HG03159 (cell line): ENCODE measurements around the gene FNIP2.

Experiments used
- ATAC-seq: cut with Tn5 transposase; IDR thresholded peaks from one replicate; pipeline ENCODE4 v1.9.1; 2021; ENCODE audit warnings: mild to moderate bottlenecking, moderate library complexity; ENCODE audit not compliant: unreplicated experiment

The FNIP2 gene

DNA sequence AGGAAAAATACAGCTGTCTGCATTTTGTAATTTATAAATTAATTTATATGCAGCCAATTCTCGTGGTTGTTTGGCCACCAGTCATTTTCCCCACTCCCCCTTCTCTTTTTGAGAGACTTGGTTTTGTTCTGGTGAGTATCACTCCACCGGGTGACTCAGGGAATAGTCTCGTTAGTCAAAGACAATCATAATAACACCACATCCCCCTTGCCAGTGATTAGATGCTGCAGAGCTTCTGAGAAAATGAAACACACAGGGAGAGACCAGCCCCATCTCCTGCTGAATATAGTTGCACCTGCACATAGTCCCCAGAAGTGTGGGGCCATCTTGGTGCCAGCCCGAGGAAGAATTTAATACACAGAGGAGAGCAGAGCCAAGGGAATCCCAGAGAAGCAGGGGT lies 8.0 kb upstream of the FNIP2 start:
- ATAC-seq = no peak

DNA sequence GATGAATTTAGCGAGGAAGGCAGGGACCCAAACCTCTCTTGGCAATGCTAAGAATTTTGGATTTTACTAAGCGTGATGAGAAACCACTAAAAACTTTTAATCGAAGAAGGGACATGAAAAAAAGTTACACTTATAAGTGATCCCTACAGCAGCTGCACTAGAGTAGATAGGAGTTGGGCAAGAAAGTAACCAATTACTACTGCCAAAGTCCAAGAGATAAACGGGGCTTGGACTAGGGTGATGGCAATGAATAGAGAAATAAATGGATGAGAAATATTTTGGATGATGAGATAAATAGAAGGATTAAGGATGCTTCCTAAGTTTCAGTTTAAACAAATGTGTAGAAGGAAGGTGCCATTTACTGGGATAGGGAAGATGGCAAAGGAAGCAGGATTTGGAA lies 6.3 kb upstream of the FNIP2 start:
- no peak for ATAC-seq

DNA sequence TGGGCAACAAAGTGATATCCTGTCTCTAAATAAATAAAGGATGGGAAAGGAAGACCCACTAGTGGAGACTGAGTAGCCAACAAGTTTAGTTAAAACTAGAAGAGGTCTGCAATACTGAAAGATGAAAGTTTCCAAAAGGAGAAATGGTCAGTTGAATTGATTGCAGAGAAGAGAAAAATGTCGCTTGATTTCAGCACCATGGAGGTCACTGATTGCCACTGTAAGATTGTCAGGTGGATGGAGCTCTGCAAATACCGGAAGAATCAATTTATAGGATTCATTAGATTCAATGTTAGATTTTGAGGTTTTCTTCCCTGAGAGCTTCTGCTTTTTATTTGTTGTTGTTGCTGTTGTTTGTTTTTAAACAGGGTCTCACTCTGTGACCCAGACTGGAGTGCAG lies 5.4 kb upstream of the FNIP2 start:
- no peak for ATAC-seq

DNA sequence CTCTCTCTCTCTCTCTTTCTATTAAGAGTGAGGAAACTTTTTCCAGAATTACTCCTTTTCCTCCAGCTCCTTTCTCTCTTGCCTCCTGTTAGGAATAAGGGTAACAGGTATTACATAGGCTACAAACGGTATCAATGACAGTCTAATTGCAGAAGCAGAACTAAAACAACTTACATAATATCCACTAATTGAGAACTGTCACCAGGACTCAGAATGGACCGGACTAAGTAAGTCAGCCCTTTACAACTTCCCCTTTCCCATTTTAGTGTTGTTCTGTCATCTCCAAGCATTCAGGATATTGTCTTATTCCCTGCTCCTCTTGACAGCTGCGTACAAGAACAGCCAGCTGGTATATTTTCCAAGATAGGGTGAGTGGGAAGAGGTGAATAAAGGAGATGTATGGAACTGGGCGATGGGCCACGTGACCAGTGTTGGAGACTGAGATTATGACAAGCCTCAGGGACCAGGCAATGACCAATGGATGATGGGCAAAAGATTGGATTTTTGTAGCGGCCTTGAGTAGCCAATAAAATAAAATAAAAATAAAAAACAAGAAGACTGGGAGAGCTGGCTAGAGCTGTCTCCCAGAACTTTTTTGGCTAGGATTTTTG lies 2.3 kb upstream of the FNIP2 start:
- ATAC-seq = no peak

DNA sequence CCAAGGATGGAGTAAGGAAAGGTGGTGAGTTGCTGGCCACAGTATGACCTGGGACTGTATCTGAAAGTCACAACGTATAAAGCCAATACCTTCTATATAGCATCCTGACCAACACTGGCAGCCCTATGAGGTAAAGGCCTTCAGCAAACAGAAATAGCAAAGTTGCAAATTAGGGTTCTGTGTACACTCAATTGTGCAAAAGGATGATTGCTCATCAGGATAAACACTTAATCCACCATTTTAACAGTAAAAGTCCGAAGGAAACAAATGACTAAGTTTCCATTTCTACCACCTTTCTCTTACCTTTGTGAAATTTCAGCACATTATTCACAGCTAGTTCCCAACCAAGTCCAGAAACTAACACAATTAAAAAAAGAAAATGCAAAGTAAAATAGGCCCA lies 1.4 kb upstream of the FNIP2 start:
- no peak for ATAC-seq

DNA sequence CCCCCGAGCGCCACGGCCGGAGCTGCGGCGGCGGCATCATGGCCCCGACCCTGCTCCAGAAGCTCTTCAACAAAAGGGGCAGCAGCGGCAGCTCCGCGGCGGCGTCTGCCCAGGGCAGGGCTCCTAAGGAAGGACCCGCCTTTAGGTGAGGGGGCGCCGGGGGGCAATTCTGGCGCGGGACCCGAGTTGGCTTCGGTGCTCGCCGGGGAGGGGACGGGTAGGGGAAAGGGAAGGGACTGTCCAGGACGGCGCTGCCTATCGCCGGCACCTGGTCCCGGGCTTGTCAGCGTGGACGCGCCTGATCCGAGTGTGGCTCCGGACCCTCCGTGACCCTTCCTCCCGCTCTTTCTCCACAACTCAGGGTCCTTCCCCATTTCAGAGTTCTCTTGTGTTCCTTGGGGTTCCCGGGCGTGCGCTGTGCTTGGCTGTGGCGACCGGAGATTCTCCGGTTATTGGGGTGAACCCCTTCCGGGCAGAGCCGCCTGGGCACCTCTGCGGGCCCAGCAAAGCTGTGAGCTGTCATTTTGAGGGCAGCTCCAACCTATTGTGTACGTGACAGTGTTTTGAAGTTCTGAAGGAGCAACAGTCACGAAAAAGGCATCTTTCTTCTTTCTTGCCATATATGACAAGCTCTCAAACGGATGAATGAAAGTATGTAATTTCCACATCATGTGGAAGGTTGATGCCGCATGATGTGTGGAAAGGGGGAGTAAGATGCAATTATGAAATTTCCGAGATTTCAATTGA lies 522 bp downstream of the FNIP2 start:
- ATAC-seq = peak; percentile 28

DNA sequence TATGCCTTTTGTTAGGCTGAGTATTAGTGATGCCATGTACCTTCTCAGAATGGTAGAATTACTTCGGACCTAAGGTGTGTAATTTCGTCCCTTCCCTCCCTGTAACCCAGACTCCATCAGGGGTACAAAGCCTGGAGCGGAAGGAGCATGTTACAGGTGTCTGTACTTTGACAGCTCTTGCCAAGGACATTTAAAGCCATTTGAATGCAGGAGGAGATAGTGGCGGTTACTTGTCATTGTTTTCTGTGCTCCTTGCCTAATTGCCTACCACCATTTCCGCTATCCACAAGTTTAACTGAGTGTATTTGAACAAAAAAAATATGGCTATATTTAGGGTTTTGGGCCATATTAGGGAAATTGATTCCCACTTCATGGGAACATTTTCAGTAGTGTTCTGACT lies 1.8 kb downstream of the FNIP2 start:
- no peak for ATAC-seq

DNA sequence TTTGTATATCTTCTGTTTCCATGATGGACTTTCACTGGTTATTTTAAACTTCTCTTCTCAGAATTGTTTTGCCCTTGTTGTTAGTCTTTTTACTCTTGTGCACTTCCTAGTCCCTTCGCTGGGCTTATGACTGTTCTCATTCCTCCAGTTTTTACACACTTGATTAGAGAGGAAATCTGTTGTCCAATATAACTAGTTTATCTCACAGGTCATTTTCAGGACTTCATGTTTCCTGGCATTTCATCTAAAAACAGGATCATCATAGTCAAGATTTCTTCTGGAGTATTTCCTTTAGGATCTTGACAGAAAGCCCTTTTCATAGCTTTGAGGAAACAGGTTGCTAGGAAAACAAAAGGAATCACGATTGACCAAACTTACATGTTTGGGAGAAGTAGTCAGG lies 3.0 kb downstream of the FNIP2 start:
- ATAC-seq = no peak

DNA sequence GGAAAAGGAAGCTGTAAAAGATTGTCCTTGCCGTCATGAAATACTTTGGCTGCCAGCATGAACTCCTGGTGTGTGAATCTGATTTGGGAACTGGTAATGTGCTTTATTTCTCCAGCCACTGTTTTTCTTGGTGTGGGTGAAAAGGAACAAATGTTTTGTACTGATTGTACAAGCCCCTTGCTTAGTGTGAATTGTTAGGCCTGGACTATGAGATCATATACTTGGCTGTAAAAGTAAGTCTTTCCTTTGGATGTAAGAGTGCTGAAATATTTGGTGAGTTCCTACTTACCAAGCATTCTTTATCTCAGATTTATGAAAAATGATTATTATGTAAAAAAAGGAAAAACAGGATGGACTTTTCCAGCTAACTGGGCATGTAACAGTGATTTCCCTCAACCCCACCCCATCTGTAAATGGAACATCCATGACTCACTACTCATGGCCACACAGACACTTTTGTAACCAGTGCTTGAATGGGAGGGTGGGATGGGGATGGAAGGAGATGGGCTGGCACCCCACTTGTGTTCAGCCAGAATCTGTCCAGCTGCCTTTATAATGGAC lies 6.3 kb downstream of the FNIP2 start:
- no peak for ATAC-seq

DNA sequence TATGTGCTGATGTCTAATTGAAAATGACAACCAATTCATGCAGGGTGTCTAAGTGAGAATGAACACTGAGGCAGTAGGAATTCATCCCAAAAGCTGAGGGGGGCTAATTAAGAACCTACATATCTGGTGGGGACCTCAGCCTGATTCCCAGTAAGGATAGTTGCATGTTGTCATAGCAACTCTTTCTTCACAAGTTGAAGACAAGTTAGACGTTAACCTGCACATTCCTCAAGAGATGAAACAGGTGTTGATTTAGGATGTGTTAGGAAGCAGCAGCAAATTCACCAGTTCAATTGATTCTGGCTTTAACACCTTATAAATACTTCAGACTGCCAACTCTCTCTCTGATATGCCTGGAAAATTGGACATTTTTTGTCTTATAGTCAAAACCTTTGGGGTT lies 7.3 kb downstream of the FNIP2 start:
- ATAC-seq = no peak

DNA sequence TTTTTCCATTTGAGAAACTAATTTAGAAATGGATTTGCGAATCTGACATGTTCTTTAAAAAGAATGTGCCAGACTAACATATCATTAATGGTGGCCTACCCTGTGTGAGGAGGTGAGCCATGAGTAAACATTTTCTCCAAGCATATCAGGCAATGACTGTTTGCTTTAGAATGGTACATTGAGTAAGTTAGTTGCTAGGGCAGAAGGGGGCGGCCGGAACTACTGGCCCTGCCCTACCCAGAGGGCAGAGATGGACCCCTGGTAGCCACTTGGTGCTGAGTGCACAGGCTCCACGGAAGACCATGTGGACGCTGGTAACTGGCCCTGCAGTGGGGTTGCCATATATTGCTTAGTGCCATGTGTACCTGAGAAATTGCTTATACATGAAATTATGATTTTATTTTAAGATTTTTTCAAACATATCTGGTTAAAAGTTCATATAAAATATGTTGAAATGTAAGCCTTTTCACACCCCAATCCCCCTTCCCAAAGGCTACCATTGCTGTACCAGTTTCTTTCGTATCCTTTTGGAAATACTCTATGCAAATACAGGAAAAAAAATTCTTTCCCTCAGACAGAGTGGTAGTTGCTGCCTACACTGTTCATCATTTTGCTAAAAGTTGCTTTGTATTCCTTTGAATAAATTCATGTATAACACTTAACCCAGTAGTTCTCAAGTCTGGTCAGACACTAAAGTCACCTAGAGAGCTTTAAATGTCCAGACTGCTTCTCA lies 8.8 kb downstream of the FNIP2 start:
- ATAC-seq = no peak

DNA sequence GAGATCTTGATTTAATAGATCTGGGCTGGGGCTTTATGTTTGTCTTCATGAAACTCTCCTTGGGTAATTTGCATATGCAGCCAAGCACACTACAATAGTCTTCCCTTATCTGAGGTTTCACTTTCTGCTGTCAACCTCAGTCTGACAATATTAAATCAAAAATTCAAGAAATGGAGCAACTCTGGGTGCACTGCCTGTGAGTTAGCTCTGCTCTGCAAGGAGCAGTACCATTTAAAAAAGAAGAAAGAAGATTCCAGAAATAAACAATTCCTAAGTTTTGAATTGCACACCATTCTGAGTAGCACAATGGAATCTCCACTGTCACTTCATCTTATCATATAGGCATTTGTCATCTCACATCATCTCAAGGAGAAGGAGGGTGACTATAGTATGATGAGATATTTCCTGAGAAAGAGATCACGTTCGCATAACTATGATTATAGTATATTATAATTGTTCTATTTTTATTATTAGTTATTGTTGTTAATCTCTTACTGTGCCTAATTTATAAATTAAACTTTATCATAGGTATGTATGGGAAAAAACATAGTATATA lies 9.4 kb downstream of the FNIP2 start:
- ATAC-seq = peak; percentile 100

DNA sequence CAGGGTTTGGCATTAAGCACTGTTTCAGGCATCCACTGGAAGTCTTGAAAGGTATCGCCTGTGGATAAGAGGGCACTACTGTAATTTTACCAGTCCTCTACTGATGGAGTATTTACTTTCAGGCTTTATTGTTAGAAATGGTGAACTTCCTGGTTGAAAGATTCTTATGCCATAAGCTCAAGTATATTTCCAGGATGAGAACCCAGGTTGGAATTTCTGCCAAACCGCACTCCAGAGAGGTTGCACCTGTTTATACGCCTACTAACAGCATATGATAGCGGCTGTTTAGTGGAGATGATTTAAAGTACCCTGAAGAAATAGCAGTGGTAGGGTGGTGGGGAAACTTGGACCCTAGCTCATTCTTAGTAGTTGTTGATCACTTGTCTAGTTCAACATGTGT lies 9.9 kb downstream of the FNIP2 start:
- ATAC-seq = no peak

DNA sequence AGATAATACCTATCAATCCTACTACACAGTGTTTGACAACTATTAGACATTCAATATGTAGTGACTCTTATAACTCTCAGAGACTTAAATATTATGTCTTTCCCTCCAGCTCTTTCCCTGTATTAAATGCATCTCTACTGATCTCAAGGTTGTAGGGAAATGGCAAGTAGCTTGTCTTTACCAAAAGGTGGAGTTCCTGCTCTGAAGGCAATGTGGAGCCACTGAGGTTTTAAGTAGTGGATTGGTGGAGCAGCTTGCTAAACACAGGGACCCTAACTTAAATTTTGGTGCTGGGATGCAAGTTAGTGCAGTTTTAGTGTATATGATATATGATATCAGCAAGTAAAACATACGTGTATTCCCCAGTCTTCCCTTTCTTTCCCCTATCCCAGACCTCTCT lies 13.1 kb downstream of the FNIP2 start:
- ATAC-seq = no peak

DNA sequence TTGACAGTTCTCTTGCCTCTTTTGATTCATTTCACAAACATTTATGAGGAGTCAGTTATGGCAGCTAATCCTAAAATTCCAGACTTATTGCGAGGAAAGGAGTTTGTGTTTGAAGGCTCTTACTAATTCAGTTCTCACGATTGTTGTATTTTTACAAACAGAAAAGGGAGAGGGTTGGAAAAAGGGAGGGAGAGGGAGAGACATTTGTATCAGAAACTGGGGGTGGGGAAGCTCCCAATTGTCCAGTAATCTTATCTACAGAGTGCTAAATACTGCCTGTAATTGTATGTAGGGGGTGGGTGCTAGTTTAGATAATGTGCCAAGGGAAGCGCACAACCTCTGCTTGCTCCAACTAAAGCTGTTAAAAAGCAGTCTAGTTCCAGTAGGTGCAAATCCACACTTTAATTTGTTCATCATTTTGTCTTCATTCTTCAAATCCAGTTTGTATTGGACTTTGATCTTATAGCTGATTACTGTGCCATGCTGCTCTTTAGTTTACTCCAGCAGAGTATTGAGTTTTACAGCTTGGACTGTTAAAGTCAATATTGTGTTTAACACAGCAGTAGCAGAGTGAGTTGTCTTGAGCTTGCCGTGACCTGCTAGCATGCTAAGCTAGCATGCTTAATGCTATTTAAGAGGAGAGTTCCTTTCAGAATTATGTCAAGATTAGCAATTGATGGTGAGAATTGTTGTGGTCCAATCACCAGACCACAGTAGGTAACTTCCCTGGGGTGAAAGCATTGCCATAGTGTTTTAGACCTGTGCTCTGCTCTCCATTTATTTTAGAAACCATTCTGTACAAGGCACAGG lies 13.9 kb downstream of the FNIP2 start:
- ATAC-seq = no peak

DNA sequence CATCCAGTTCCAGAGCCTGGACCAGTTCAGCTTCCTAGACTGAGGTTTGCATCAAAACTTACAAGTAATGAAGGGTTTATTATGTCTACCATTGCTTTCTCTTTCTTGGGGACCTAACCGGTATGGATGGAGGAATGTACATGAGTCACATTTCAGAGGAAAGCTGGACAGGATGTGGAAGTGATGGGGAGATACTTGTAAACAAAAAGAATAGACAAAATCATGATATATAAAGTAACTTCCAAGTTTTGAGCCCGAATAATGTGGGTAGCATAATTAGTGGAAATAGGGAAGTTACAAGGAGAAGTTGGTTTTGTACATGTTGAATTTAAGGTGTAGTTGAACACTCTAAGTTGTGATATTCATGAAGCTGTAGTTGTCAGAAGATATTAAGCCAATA lies 15.0 kb downstream of the FNIP2 start:
- ATAC-seq = no peak

DNA sequence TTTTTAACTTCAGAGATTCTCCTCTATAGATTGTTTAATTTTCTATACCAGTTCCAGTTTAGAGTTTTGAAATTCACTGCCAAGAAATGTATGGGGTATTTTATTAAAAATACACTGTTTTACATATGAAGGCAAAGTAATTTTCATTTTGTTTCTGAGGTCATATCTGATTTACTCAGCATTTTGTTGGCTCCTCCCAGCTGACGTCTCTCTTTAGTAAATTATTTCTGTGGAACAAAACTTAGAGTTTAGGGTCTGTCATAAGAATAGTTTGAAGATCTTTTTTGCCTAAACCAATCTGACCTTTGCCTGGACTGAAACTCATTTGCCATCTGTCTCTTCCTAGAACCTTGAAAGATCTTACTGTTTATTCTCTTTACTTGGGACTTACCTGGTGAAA lies 16.9 kb downstream of the FNIP2 start:
- no peak for ATAC-seq

DNA sequence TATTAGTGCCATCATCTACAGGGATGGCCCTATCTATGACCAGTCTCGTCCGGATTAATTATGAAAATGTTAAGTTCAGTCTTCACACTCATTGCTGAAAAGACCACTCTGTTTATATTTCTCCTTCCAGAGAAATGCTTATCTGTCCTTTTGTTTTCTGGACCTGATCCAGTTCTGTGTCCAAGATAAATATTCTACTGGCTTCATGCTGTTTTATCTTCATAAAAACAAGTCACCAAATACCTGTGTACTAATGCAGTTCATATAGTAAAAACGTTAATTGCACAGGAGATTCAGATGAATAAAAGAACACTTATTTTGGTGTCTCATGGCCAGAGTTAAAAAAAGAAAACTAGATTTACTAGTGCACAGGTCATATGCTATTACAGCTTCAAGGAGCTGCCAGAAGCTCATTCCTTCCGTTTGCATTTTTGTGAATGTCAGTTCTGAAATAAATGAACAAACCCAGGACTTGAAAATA lies 17.3 kb downstream of the FNIP2 start:
- ATAC-seq = no peak

DNA sequence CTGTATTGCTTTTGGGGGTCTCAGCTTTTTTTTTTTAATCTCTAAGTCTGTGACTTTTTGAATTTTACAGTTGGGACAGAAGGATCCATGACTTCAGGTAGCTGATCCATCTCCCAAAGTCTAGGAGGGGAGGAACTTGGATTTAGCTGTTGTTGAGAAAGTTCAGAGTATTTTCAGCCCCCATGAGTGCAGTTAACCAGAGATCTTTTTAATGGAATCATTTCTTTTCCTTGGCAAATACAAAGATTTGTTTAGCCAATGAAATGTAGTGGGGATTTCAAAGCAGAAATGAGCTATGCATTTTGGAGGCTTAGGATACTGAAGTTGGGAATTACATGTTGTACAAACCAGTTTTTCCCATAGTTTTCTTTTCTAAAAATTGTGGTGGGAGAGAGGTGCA lies 18.1 kb downstream of the FNIP2 start:
- ATAC-seq = no peak

DNA sequence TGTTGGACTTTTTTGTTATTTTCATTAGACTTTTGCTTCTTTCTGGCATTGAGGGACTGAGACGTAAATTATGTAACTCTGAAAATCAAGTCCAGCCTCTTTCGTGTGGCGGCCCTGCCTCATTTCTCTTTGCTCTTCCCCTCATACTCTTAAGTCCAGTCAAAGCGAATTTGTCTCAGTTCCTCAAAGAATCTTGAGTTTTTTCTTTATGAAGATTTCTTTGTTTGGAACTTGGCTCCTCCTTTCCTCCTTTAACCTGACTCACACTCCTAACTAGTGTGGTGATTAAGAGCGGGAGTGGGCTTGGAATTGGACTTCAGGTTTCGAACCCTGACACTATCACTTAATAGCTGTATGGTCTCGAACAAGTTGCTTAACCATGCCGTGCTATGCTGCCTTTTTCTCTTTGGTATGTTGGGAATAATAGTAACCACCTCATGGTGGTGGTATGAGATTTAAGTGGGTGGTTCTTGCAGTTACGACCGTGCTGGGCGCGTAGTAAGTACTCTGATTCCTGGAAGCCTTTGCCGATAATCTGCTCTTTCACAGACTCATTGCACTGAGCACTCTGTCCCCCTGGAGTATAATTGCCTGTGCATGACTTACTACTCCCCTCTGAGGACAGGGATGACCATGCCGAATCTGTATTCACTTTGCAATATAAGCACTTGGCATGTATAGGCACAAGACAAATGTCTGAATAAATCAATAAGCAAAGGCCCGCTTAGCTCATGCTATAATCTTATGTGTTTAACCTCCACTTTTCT lies 19.1 kb downstream of the FNIP2 start:
- no peak for ATAC-seq
